Activated naive CD4-positive, alpha-beta T cell (primary cell): ENCODE data around the gene NISCH.
"Not testable (repeated sequence)": the region's sequence is repeated elsewhere in the genome, so short reads cannot be mapped to it uniquely, and the experiment has no call there.

Source experiments
- DNase-seq, 4 experiments: peaks; one replicate each; lab custom pipeline; 2025; lab: John Stamatoyannopoulos, UW

Gene NISCH

GRCh38 chr3:52513281-52513680, 57.9 kb downstream of the NISCH start:
- DNase-seq, result no peak

- no peak for DNase-seq
Measured at GRCh38 chr3:52514576-52514975, 59.2 kb downstream of the NISCH start.

- DNase-seq, result no peak
Measured at GRCh38 chr3:52515192-52515591, 59.8 kb downstream of the NISCH start.

- DNase-seq, result no peak
Measured at GRCh38 chr3:52516509-52517195, 61.2 kb downstream of the NISCH start.

- no peak for DNase-seq
Measured at GRCh38 chr3:52517796-52518722, 62.7 kb downstream of the NISCH start.

- no peak for DNase-seq
Measured at GRCh38 chr3:52518723-52519444, 63.5 kb downstream of the NISCH start.

GRCh38 chr3:52519445-52520140, 64.2 kb downstream of the NISCH start:
- no peak for DNase-seq

GRCh38 chr3:52520141-52520667, 64.8 kb downstream of the NISCH start:
- no peak for DNase-seq

GRCh38 chr3:52520716-52521487, 65.5 kb downstream of the NISCH start:
- DNase-seq, result no peak

- DNase-seq, result no peak
Measured at GRCh38 chr3:52521488-52521824, 66.1 kb downstream of the NISCH start.

GRCh38 chr3:52521881-52522650, 66.7 kb downstream of the NISCH start:
- no peak for DNase-seq

- DNase-seq, result no peak
Measured at GRCh38 chr3:52522651-52523251, 67.3 kb downstream of the NISCH start.

- DNase-seq, result no peak
Measured at GRCh38 chr3:52523386-52524257, 68.2 kb downstream of the NISCH start.

GRCh38 chr3:52524258-52524751, 68.9 kb downstream of the NISCH start:
- DNase-seq, result no peak

GRCh38 chr3:52524752-52525679, 69.6 kb downstream of the NISCH start:
- DNase-seq, result no peak

- DNase-seq, result no peak
Measured at GRCh38 chr3:52525680-52526561, 70.5 kb downstream of the NISCH start.

GRCh38 chr3:52526671-52527038, 71.3 kb downstream of the NISCH start:
- DNase-seq, result not testable (repeated sequence)
